Ascending aorta (tissue), 2 donors: Measurements from ENCODE around the gene POLR1C. TPM values are rescaled to one million over a fixed set of nuclear protein-coding genes. Genes with fewer than 3 reads are reported as not detected.

ENCODE experiments used
- DNase-seq, 2 donors: peaks; one replicate each; pipeline ENCODE4 v3.0.0-alpha.2; 2019; ENCODE audit warnings: low spot score in 2 of 2
- H3K27ac ChIP-seq, 2 donors: fragments of 200-600 bp; sonication (generic); one replicate each; pipeline ENCODE4 v1.5.1; 2016 to 2017; ENCODE audit warnings: mild to moderate bottlenecking in 1 of 2
- H3K27me3 ChIP-seq: fragments of 200-600 bp; sonication (generic); one replicate; pipeline ENCODE4 v1.5.1; 2017
- H3K36me3 ChIP-seq, 2 donors: fragments of 200-600 bp; sonication (generic); one replicate each; pipeline ENCODE4 v1.5.1; 2016
- H3K4me1 ChIP-seq, 2 donors: fragments of 200-600 bp; sonication (generic); one replicate each; pipeline ENCODE4 v1.5.1; 2016 to 2017; ENCODE audit warnings: mild to moderate bottlenecking in 1 of 2
- H3K4me3 ChIP-seq, 2 donors: fragments of 200-600 bp; sonication (generic); one replicate each; pipeline ENCODE4 v1.5.1; 2016 to 2017; ENCODE audit warnings: mild to moderate bottlenecking in 1 of 2
- H3K9me3 ChIP-seq, 2 donors: fragments of 200-600 bp; sonication (generic); one replicate each; pipeline ENCODE4 v1.5.1; 2016
- intact Hi-C: fragments of 100-400 bp; cut with DNase I; formaldehyde crosslinking; loops from one replicate; pipeline ENCODE4 v1.15.1; 2023
- total RNA-seq: library from RNA; depleted of rRNA; stranded (reverse); fragments of >200 nt; gene quantifications from one replicate; pipeline ENCODE4 v1.1.0, GENCODE V29; 2016
- TF ChIP-seq, protein P1 (sequence below), 3 experiments: fragments of 200-600 bp in 2 of 3; fragments of 450-650 bp in 1 of 3; sonication (generic) in 2 of 3; IDR thresholded peaks; one replicate each; pipeline ENCODE4 v1.5.1; 2016 to 2019; ENCODE audit warnings: antibody characterized with exemption in 3 of 3, mild to moderate bottlenecking in 1 of 3, moderate library complexity in 1 of 3

The POLR1C gene
- total RNA-seq, 1 donor from 2014 or later: 51.5 TPM

DNA sequence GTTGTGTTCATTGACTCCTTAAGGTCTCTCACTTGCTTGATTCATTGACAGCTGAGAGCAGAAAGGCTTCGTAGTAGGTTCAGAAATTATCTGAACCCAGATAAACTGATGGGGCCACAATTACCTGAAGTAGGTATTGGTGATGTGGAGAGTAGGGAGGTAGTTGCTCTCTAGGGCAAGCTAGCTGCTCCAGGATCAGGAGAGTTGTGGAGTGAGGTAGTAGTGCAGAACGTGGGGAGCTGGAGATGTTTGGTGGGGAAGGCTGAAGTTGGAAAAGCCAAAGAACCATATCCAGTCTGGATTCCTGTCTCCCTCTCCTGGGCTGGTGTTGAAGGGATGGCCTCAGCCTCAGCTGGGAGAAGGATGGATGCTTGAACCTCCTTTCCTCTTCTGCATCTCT, 23.7 kb upstream of the POLR1C start:
- intact Hi-C loops: no loop called here
- Histone ChIP-seq H3K4me1 (peaks cover 7 to 30% of the 10 kb centered on the region in 2 donors), H3K27ac (no peak overlapping the region), H3K9me3 (no peaks in the 10 kb centered on the region), H3K4me3 (no peak overlapping the region), H3K27me3 (no peaks in the 10 kb centered on the region), H3K36me3 (peaks cover 0 to 6% of the 10 kb centered on the region in 2 donors)
- DNase-seq: no peak
- TF ChIP-seq, protein P1, sequence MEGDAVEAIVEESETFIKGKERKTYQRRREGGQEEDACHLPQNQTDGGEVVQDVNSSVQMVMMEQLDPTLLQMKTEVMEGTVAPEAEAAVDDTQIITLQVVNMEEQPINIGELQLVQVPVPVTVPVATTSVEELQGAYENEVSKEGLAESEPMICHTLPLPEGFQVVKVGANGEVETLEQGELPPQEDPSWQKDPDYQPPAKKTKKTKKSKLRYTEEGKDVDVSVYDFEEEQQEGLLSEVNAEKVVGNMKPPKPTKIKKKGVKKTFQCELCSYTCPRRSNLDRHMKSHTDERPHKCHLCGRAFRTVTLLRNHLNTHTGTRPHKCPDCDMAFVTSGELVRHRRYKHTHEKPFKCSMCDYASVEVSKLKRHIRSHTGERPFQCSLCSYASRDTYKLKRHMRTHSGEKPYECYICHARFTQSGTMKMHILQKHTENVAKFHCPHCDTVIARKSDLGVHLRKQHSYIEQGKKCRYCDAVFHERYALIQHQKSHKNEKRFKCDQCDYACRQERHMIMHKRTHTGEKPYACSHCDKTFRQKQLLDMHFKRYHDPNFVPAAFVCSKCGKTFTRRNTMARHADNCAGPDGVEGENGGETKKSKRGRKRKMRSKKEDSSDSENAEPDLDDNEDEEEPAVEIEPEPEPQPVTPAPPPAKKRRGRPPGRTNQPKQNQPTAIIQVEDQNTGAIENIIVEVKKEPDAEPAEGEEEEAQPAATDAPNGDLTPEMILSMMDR (IDR thresholded peaks at IDR 0.05): no peak

DNA sequence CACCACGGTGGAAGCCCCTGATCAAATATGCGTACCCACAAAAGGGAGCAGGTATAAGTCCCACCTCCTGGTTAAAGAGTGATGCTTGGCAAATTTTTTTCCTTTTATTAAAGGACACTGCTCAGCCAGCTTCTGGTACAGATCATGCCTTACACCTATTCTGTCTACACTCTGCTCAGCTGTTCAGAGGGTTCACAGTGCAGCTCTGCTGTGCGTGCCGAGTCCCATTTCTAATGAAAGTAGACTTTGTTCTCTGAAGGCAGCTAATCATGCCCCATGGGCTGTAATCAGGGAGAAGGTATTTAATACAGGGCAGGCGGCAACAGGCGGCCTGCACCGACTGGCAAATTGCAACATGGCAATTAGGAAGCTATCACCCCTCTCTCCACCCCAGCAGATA, 23.1 kb upstream of the POLR1C start:
- TF ChIP-seq, protein P1 (IDR thresholded peaks at IDR 0.05): no peak
- Histone ChIP-seq H3K4me3 (no peak overlapping the region), H3K9me3 (no peaks in the 10 kb centered on the region), H3K4me1 (peaks cover 7 to 30% of the 10 kb centered on the region in 2 donors), H3K36me3 (peaks cover 4 to 12% of the 10 kb centered on the region in 2 donors), H3K27me3 (no peaks in the 10 kb centered on the region), H3K27ac (no peak overlapping the region)
- intact Hi-C loops: no loop called here
- no peak for DNase-seq

DNA sequence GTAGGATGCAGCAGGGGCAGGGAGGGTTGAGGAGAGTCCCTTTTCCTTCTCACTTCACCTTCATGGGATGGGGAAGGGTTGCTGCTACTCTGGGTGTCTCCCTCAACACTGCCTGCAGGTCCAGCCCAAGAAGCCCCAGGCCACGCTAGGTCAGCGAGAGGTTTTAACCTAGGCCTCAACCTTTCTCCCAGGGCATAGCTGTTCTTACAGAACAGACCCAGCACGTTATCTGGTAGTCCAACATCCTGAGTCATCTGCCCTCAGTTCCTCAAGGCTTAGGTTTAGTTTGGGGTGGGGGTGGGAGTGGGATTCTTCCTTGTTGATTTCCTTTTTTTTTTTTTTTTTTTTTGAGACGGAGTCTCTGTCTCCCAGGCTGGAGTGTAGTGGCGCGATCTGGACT, 22.6 kb upstream of the POLR1C start:
- peaks cover 6 to 17% of the 10 kb centered on the region in 2 donors for H3K36me3 ChIP-seq
- TF ChIP-seq, protein P1 (IDR thresholded peaks at IDR 0.05): no peak
- no peaks in the 10 kb centered on the region for H3K9me3 ChIP-seq
- no peak for DNase-seq
- intact Hi-C loops: no loop called here
- no peak overlapping the region for H3K4me3 ChIP-seq
- H3K27me3 ChIP-seq: no peaks in the 10 kb centered on the region
- no peak overlapping the region for H3K27ac ChIP-seq
- H3K4me1 ChIP-seq: peaks cover 7 to 30% of the 10 kb centered on the region in 2 donors

DNA sequence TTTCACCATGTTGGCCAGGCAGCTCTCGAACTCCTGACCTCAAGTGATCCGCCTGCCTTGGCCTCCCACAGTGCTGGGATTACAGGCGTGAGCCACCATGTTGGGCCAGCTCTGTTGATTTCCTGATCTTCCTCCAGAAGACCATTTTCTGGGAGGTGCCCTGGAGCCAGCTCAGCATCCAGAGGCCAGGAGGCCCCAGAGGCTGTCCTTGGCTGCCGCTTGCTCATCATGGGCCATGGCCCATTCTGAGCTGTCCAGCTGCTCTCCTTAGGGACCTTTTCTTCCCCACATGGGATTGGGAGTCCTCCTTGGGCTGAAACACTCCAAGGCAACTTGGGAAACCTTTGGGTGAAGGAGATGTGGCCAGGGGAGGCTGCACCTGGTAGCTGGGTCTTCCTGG, 22.1 kb upstream of the POLR1C start:
- H3K9me3 ChIP-seq: no peaks in the 10 kb centered on the region

DNA sequence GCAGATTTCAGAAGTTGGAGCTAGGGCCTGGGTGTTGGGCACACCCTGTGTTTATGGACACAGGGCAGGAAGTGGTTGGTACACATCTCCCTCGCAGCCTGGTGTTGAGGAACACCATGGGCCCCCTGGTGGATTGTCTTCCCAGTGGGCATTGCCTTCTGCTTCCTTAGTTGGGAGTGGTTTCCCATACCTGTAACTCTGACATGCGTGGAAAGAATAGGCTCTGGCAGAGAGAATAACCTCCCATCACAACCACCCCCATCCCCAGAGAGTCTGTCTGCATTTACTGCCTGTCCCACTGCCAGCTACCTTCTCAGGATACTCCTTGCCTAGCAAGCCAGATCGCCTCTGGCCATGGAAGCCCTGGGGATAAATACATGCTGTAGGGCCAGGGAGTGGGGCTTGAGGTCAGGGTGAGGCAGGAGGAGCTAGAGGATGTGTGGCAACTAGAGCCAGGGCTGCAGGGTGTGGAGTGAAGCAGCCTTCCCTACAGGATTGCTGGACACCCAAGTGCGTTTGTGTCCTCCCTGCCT, 21.4 kb upstream of the POLR1C start:
- TF ChIP-seq, protein P1 (IDR thresholded peaks at IDR 0.05): no peak
- Histone ChIP-seq H3K4me1 (peaks cover 7 to 30% of the 10 kb centered on the region in 2 donors), H3K27ac (peak overlapping the region in 1 of 2 donors; percentile 17), H3K36me3 (peaks cover 11 to 29% of the 10 kb centered on the region in 2 donors), H3K27me3 (no peaks in the 10 kb centered on the region), H3K9me3 (no peaks in the 10 kb centered on the region), H3K4me3 (no peak overlapping the region)
- no peak for DNase-seq
- intact Hi-C loops: no loop called here

More for the DNA sequence above, 22.1 kb upstream of the POLR1C start:
- TF ChIP-seq, protein P1 (IDR thresholded peaks at IDR 0.05): no peak
- H3K36me3 ChIP-seq: peaks cover 6 to 21% of the 10 kb centered on the region in 2 donors
- no peak overlapping the region for H3K27ac ChIP-seq
- DNase-seq: no peak
- intact Hi-C loops: no loop called here
- no peaks in the 10 kb centered on the region for H3K27me3 ChIP-seq
- no peak overlapping the region for H3K4me3 ChIP-seq
- H3K4me1 ChIP-seq: peaks cover 7 to 30% of the 10 kb centered on the region in 2 donors
